Brain microvascular endothelial cell (primary cell): ENCODE measurements around the gene LBHD2.
A peak's percentile ranks its signal among the peaks of the same experiment; 100 is the strongest.

Experiments used
- DNase-seq: peaks from one replicate; pipeline ENCODE4 v3.0.0-alpha.2; 2020
- H3K27ac ChIP-seq: fragments of 250-450 bp; sonication (Bioruptor Pico); 2 replicates; pipeline ENCODE4 v1.5.1; 2020; ENCODE audit warnings: mild to moderate bottlenecking, moderate library complexity
- H3K27me3 ChIP-seq: fragments of 250-450 bp; sonication (Bioruptor Pico); replicated peaks from 2 replicates; pipeline ENCODE4 v1.5.1; 2020; ENCODE audit warnings: mild to moderate bottlenecking
- H3K36me3 ChIP-seq: fragments of 250-450 bp; sonication (Bioruptor Pico); replicated peaks from 2 replicates; pipeline ENCODE4 v1.5.1; 2020; ENCODE audit warnings: mild to moderate bottlenecking
- H3K4me3 ChIP-seq: 2 replicates; pipeline ENCODE4 v1.5.1; 2011; ENCODE audit warnings: low read depth, mild to moderate bottlenecking, control low read depth, low read length, moderate library complexity
- in situ Hi-C: cut with HindIII; loops from 2 replicates; pipeline ENCODE4 v1.10.0; 2017; ENCODE audit warnings: low sequenced_read_pairs, low pct_ligation_motif_present
- TF ChIP-seq, protein P1 (sequence below): IDR thresholded peaks from 2 replicates; pipeline ENCODE4 v1.5.1; 2011; ENCODE audit warnings: low read depth, mild to moderate bottlenecking, moderate library complexity, low read length, control low read depth, inconsistent platforms; ENCODE audit errors: missing control alignments

The LBHD2 gene

DNA sequence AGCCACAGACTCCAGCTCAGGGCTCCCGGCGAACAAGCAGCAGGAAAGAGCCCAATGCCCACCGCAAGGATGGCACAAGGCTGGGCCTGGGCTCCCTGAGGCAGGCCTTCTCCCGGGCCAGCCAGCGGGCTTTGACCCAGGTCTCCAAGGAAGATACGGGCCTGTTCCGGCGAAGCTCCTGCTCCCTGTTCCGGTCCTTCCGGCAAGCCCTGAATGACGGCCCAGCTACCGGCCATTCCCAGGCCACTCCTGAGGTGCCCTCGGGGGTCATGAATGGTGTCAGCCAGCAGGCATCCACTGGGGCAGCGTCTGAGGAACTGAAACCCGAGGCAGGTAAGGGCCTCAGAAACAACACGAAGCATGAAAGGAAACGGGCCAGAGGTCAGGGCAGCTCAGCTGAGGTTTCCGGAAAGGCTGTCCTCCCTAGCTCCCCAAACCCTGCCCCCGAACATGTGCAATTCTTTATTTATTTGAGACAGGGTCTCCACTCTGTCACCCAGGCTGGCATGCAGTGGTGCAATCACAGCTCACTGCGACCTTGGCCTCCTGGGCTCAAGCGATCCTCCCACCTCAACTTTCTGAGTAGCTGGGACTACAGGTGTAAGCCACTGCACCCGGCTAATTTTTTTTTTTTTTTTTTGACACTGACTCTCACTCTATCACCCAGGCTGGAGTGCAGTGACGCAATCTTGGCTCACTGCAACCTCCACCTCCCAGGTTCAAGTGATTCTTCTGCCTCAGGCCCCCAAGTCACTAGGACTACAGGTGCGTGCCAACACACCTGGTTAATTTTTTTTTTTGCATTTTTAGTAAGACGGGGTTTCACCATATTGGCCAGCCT is 16.5 kb downstream of the LBHD2 start:
- DNase-seq = no peak
- in situ Hi-C loops = no loop called here
- no peaks in the 10 kb centered on the region for H3K36me3 ChIP-seq
- no peak overlapping the region for H3K4me3 ChIP-seq
- TF ChIP-seq, protein P1, sequence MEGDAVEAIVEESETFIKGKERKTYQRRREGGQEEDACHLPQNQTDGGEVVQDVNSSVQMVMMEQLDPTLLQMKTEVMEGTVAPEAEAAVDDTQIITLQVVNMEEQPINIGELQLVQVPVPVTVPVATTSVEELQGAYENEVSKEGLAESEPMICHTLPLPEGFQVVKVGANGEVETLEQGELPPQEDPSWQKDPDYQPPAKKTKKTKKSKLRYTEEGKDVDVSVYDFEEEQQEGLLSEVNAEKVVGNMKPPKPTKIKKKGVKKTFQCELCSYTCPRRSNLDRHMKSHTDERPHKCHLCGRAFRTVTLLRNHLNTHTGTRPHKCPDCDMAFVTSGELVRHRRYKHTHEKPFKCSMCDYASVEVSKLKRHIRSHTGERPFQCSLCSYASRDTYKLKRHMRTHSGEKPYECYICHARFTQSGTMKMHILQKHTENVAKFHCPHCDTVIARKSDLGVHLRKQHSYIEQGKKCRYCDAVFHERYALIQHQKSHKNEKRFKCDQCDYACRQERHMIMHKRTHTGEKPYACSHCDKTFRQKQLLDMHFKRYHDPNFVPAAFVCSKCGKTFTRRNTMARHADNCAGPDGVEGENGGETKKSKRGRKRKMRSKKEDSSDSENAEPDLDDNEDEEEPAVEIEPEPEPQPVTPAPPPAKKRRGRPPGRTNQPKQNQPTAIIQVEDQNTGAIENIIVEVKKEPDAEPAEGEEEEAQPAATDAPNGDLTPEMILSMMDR = no peak
- H3K27ac ChIP-seq = no peak overlapping the region
- peaks cover 45% of the 10 kb centered on the region for H3K27me3 ChIP-seq

DNA sequence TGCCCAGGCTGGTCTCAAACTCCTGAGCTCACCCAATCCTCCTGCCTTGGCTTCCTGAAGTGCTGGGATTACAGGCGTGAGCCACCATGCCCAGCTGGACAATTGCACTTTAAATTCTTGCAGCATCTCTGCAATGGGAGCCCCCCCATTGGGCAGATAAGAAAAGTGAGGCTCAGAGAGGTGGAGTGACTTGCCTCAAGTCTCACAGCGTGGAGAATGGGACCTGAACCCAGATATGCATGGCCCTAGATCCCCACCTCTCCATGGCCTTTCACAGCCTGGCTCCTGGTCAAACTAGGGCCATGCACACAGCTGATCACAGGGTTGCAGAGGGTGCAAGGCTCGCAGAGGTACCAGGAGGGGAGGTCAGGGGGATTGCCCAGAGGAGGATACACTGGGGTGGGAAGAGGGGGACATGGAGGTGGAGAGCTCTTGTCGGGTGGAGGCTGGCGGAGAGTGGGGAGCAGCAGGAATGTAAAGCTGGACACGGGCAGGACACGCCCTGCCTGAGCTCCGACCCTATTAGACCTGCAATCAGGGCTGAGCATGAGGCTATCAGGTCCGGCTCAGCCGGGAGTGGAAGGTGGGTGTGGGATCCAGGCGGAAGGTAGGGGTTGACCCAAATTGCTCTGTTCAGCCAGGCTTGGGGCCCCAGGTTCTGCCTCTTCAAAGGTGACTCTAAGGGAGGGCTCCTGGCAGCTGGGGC is 17.4 kb downstream of the LBHD2 start:
- Histone ChIP-seq H3K27me3 (peaks cover 45% of the 10 kb centered on the region), H3K4me3 (no peak overlapping the region), H3K36me3 (no peaks in the 10 kb centered on the region), H3K27ac (no peak overlapping the region)
- in situ Hi-C loops = no loop called here
- TF ChIP-seq, protein P1 = no peak
- DNase-seq = no peak

DNA sequence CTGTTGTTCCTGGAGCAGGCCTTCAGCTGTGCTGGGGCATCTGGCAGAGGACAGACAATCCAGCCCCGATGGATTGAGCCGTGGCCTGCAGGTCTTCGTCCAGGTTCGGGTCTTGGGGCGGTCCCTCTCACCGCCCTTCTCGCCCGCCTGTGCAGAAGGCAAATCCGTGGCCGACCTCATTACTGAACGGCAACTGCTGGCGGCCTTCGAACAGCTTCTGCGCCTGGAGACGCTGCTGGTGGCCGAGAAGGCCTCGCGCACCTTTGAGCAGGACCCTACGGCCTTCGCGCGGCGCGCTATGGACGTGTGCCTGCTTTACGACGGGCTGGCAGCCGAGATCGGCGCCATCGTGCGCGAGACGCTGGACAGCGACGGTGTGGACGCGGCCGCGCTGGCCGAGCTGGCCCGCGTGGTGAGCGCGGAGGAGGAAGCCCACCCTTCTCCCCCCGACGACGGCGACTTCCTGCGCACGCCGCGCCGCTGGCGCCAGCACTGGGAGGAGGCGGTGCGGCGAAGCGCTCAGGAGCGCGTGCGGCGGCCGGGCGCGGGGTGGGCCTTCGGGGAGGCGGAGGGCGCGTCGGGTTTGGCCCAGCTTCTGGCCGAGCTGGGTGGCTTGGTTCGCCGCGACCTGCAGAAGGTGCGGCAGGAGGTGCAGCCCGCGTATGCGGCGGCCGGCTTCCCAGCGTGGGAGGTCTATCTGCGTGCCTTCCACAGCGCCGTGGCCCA is 18.1 kb downstream of the LBHD2 start:
- in situ Hi-C loops = no loop called here
- no peak overlapping the region for H3K4me3 ChIP-seq
- peaks cover 45% of the 10 kb centered on the region for H3K27me3 ChIP-seq
- no peak for DNase-seq
- H3K27ac ChIP-seq = no peak overlapping the region
- TF ChIP-seq, protein P1 = no peak
- no peaks in the 10 kb centered on the region for H3K36me3 ChIP-seq

DNA sequence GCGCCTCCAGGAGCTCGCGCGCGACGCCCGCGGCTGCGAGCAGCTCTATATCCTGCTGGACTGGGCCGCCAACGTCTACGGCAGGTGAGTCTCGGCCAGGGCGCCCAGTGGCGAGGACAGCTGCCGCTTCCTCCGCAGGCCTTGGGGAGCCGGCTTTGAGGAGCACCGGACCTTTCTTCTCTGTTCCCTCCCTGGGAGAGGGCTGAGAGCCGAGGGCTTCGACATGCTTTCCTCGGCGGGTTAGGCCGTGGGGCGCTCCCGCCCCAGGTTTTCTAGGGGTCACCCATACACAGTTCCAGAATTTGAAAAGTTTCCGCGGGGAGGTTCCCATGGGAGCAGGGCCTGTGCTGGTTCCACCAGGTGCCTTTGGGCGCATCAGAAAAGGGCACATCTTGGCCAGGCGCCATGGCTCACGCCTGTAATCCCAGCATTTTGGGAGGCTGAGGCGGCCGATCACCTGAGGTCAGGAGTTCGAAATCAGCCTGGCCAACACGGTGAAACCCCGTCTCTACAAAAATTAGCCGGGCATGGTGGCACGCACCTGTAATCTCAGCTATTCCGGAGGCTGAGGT is 18.8 kb downstream of the LBHD2 start:
- TF ChIP-seq, protein P1 = no peak
- Histone ChIP-seq H3K27ac (no peak overlapping the region), H3K36me3 (no peaks in the 10 kb centered on the region), H3K4me3 (no peak overlapping the region), H3K27me3 (peaks cover 45% of the 10 kb centered on the region)
- no peak for DNase-seq
- in situ Hi-C loops = no loop called here

DNA sequence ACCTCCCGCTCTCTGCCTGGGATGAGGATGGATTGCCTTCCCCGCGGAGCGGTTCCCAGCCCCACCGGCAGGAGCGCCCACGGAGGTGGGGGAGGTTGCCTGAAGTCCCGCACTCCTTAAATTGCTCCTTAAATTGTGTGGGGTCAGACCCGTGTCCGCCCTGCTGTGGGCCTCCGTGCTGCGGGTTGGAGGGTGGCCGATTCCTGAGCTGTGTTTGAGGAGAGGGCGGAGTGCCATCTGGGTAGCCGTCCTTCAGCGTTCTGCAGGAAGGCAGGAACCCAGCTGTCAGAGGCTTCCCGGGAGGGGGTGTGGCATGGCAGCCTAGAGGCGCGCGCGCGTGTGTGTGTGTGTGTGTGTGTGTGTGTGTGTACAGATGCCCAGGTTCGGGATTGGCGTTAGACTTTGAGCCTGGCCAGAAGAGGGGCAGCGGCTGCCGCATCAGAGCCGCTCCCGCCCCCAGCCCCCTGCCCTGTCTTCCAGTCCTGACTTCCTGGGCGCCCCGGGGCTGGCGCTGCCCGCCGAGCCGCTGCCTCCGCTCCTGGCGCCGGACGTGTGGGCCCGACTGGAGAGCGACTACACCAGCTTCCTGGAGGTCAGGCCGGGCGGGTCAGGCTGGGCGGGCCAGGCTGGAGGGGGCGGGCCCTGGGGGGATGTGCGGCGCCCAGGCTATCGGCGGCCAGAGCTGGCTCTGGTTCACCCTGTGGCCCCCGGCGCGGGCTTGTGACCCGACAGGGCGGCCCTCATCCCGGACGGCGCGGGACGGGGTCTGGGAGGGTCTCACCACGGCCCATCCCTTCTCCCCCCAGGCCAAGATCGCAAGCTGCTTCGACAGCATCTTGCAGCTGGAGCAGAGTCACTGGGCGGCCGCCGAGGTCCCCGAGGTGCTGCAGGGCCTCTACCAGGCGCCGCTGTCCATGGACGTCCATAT is 19.7 kb downstream of the LBHD2 start:
- H3K36me3 ChIP-seq = no peaks in the 10 kb centered on the region
- H3K4me3 ChIP-seq = no peak overlapping the region
- no peak overlapping the region for H3K27ac ChIP-seq
- no peak for DNase-seq
- TF ChIP-seq, protein P1 = peak; percentile 43
- in situ Hi-C loops = no loop called here
- peaks cover 39% of the 10 kb centered on the region for H3K27me3 ChIP-seq
